ENCODE data around the gene MAGI2.

DNA sequence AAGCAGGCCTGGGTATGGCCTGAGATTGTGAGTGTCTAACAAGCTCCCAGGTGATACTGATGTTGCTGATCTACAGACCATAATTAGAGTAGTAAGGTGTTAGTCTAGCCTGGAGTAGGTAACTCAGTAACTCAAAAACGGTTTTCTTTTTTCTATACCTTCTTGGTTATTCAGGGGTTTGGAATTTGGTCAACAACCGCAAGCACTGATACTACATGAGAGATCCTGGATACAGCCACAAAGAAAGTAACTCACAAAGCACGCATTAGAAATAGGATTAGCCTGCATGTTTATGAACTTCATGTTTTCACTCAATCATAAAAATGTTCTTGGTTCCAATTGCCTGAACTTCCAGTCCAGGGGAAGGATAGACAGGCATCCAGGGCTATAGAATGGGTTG lies 803.5 kb downstream of the MAGI2 start:
- TF ChIP-seq, protein P1, sequence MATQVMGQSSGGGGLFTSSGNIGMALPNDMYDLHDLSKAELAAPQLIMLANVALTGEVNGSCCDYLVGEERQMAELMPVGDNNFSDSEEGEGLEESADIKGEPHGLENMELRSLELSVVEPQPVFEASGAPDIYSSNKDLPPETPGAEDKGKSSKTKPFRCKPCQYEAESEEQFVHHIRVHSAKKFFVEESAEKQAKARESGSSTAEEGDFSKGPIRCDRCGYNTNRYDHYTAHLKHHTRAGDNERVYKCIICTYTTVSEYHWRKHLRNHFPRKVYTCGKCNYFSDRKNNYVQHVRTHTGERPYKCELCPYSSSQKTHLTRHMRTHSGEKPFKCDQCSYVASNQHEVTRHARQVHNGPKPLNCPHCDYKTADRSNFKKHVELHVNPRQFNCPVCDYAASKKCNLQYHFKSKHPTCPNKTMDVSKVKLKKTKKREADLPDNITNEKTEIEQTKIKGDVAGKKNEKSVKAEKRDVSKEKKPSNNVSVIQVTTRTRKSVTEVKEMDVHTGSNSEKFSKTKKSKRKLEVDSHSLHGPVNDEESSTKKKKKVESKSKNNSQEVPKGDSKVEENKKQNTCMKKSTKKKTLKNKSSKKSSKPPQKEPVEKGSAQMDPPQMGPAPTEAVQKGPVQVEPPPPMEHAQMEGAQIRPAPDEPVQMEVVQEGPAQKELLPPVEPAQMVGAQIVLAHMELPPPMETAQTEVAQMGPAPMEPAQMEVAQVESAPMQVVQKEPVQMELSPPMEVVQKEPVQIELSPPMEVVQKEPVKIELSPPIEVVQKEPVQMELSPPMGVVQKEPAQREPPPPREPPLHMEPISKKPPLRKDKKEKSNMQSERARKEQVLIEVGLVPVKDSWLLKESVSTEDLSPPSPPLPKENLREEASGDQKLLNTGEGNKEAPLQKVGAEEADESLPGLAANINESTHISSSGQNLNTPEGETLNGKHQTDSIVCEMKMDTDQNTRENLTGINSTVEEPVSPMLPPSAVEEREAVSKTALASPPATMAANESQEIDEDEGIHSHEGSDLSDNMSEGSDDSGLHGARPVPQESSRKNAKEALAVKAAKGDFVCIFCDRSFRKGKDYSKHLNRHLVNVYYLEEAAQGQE (IDR thresholded peaks at IDR 0.05), result no peak
- TF ChIP-seq, protein P2, sequence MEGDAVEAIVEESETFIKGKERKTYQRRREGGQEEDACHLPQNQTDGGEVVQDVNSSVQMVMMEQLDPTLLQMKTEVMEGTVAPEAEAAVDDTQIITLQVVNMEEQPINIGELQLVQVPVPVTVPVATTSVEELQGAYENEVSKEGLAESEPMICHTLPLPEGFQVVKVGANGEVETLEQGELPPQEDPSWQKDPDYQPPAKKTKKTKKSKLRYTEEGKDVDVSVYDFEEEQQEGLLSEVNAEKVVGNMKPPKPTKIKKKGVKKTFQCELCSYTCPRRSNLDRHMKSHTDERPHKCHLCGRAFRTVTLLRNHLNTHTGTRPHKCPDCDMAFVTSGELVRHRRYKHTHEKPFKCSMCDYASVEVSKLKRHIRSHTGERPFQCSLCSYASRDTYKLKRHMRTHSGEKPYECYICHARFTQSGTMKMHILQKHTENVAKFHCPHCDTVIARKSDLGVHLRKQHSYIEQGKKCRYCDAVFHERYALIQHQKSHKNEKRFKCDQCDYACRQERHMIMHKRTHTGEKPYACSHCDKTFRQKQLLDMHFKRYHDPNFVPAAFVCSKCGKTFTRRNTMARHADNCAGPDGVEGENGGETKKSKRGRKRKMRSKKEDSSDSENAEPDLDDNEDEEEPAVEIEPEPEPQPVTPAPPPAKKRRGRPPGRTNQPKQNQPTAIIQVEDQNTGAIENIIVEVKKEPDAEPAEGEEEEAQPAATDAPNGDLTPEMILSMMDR (IDR thresholded peaks at IDR 0.05; ENCODE audit: low read depth, low read length, missing input control), result no peak
- TF ChIP-seq RAD21 (IDR thresholded peaks at IDR 0.05) (no peak), EGR1 (IDR thresholded peaks at IDR 0.05; ENCODE audit: low read depth in 2 of 2) (no peak), TAF1 (conservative IDR thresholded peaks at IDR 0.05) (no peak), YY1 (IDR thresholded peaks at IDR 0.05) (no peak)
- TF ChIP-seq, protein P3, sequence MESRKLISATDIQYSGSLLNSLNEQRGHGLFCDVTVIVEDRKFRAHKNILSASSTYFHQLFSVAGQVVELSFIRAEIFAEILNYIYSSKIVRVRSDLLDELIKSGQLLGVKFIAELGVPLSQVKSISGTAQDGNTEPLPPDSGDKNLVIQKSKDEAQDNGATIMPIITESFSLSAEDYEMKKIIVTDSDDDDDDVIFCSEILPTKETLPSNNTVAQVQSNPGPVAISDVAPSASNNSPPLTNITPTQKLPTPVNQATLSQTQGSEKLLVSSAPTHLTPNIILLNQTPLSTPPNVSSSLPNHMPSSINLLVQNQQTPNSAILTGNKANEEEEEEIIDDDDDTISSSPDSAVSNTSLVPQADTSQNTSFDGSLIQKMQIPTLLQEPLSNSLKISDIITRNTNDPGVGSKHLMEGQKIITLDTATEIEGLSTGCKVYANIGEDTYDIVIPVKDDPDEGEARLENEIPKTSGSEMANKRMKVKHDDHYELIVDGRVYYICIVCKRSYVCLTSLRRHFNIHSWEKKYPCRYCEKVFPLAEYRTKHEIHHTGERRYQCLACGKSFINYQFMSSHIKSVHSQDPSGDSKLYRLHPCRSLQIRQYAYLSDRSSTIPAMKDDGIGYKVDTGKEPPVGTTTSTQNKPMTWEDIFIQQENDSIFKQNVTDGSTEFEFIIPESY (IDR thresholded peaks at IDR 0.05), result no peak

Data from liver (tissue), 3 donors.